PC-3 (cell line): Measurements from ENCODE around the gene C9orf85. TPM values are rescaled to one million over a fixed set of nuclear protein-coding genes. Genes with fewer than 3 reads are reported as not detected.

ENCODE experiments used
- ATAC-seq: fragments of 200-7000 bp; cut with Tn5 transposase; 2 replicates; pipeline ENCODE4 v1.9.1; 2020; ENCODE audit warnings: mild to moderate bottlenecking, moderate library complexity
- BruUV-seq: library from RNA; stranded (reverse); fragments of 400-500 nt; replicated peaks from 2 replicates; lab custom pipeline; 2021; lab: Mats Ljungman, UMichigan
- CTCF ChIA-PET: fragments of 300-600 bp; sonication (Branson Sonifier 250); formaldehyde crosslinking; loops from one replicate; lab custom pipeline; 2022; ENCODE audit warnings: antibody characterized with exemption; lab: Charles Lee
- POLR2A ChIA-PET: fragments of 300-600 bp; sonication (Branson Sonifier 250); formaldehyde crosslinking; loops from one replicate; lab custom pipeline; 2022; ENCODE audit warnings: antibody characterized with exemption; ENCODE audit not compliant: unreplicated experiment; lab: Charles Lee
- DNase-seq: peaks from one replicate; pipeline ENCODE4 v3.0.0-alpha.2; 2015
- H2AFZ ChIP-seq: fragments of 300-600 bp; sonication (generic); 2 replicates; pipeline ENCODE4 v1.6.0; 2016; ENCODE audit warnings: antibody characterized with exemption, low read length
- H3F3A ChIP-seq: fragments of 300-600 bp; sonication (generic); one replicate; pipeline ENCODE4 v1.6.0; 2017; ENCODE audit warnings: antibody characterized with exemption, low read length, control low read depth, mild to moderate bottlenecking; ENCODE audit not compliant: unreplicated experiment
- H3K27ac ChIP-seq: fragments of 300-600 bp; sonication (generic); 2 replicates; pipeline ENCODE4 v1.5.1; 2016; ENCODE audit warnings: mild to moderate bottlenecking, low read length
- H3K27me3 ChIP-seq: fragments of 300-600 bp; sonication (generic); 2 replicates; pipeline ENCODE4 v1.6.1; 2016; ENCODE audit warnings: low read length, mixed read lengths
- H3K36me3 ChIP-seq: fragments of 300-600 bp; sonication (generic); 2 replicates; pipeline ENCODE4 v1.6.1; 2016; ENCODE audit warnings: low read depth, mixed run types, low read length, mixed read lengths
- H3K4me1 ChIP-seq: fragments of 300-600 bp; sonication (generic); 2 replicates; pipeline ENCODE4 v1.5.1; 2016; ENCODE audit warnings: low read length; ENCODE audit not compliant: insufficient read depth
- H3K4me2 ChIP-seq: fragments of 300-600 bp; sonication (generic); 2 replicates; pipeline ENCODE4 v1.6.0; 2016; ENCODE audit warnings: low read length
- H3K4me3 ChIP-seq: fragments of 300-600 bp; sonication (generic); 2 replicates; pipeline ENCODE4 v1.5.1; 2016; ENCODE audit warnings: mild to moderate bottlenecking, low read length, mixed read lengths
- H3K79me2 ChIP-seq: fragments of 300-600 bp; sonication (generic); 2 replicates; pipeline ENCODE4 v1.6.1; 2017; ENCODE audit warnings: low read length, mixed read lengths
- H3K9ac ChIP-seq: fragments of 300-600 bp; sonication (generic); 2 replicates; pipeline ENCODE4 v1.6.0; 2016; ENCODE audit warnings: mild to moderate bottlenecking, low read length
- H3K9me2 ChIP-seq: fragments of 300-600 bp; sonication (generic); replicated peaks from 2 replicates; pipeline ENCODE4 v1.6.1; 2016; ENCODE audit warnings: mixed run types, low read length, mixed read lengths
- H3K9me3 ChIP-seq: fragments of 300-600 bp; sonication (generic); 2 replicates; pipeline ENCODE4 v1.6.1; 2016; ENCODE audit warnings: low read length, mixed read lengths
- H4K20me1 ChIP-seq: fragments of 300-600 bp; sonication (generic); 2 replicates; pipeline ENCODE4 v1.6.1; 2016; ENCODE audit warnings: low read length, mixed read lengths
- EZH2 ChIP-seq: fragments of 300-600 bp; sonication (generic); IDR thresholded peaks from one replicate; pipeline ENCODE4 v1.6.1; 2017; ENCODE audit warnings: antibody characterized with exemption, mild to moderate bottlenecking, low read length; ENCODE audit not compliant: unreplicated experiment
- EZH2phosphoT487 ChIP-seq: fragments of 300-600 bp; sonication (generic); IDR thresholded peaks from 2 replicates; pipeline ENCODE4 v1.6.1; 2018; ENCODE audit warnings: mild to moderate bottlenecking, antibody characterized with exemption, low read length, borderline replicate concordance
- intact Hi-C: fragments of 100-400 bp; cut with micrococcal nuclease; formaldehyde crosslinking; loops from 2 replicates; pipeline ENCODE4 v1.9.0; 2023
- total RNA-seq: library from RNA; depleted of rRNA; stranded (reverse); fragments of >200 nt; gene quantifications from 2 replicates; pipeline ENCODE4 v1.2.3, GENCODE V29; 2014
- TF ChIP-seq, protein P1 (sequence below): fragments of 300-600 bp; sonication (generic); conservative IDR thresholded peaks from 2 replicates; pipeline ENCODE4 v1.5.1; 2017; ENCODE audit warnings: antibody characterized with exemption, low read depth, mild to moderate bottlenecking, low read length

Gene C9orf85
- total RNA-seq, 1 experiment from 2014 or later, result 7.9 TPM

DNA sequence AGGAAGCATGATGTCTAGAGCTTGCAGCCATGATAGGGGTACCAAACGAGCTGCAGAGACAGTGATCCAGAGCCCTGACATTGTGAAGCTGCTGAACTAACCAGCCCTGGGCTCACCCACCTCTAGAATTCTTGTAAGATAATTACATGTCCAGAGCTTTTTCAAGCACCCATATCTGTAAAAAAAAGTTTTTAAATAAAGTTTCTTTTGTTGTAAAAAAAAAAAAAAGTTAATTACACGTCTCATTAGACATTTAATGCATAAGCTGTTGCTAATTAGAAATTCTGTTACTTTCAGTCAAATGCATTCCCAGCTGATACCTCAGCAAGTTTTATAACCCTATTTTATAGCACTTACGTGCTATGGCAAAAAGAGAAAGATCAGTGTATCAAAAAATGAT lies 65.6 kb downstream of the C9orf85 start:
- POLR2A ChIA-PET, result no interaction called here
- intact Hi-C loops, result no loop called here
- no peaks in the 10 kb centered on the region for H3K79me2 ChIP-seq
- ATAC-seq (no peak), DNase-seq (no peak)
- no peaks in the 10 kb centered on the region for H3K9me2 ChIP-seq
- H4K20me1 ChIP-seq, result no peaks in the 10 kb centered on the region
- no peaks in the 10 kb centered on the region for H3K9me3 ChIP-seq
- no peak overlapping the region for H2AFZ ChIP-seq
- no peak overlapping the region for H3K4me3 ChIP-seq
- no peaks in the 10 kb centered on the region for H3K27me3 ChIP-seq
- CTCF ChIA-PET, result interaction anchor here (0.7 kb wide), 2 partner anchors 171 to 208 kb away, joined by 3 to 5 read pairs; no protein-coding TSS in a partner anchor
- H3K4me2 ChIP-seq, result no peak overlapping the region
- no TSS peak for BruUV-seq
- H3K36me3 ChIP-seq, result no peaks in the 10 kb centered on the region
- H3K4me1 ChIP-seq, result no peaks in the 10 kb centered on the region
- no peak overlapping the region for H3K27ac ChIP-seq
- H3F3A ChIP-seq, result no peaks in the 10 kb centered on the region
- TF ChIP-seq EZH2, result no peak
- no peak for TF ChIP-seq EZH2phosphoT487
- TF ChIP-seq, protein P1, sequence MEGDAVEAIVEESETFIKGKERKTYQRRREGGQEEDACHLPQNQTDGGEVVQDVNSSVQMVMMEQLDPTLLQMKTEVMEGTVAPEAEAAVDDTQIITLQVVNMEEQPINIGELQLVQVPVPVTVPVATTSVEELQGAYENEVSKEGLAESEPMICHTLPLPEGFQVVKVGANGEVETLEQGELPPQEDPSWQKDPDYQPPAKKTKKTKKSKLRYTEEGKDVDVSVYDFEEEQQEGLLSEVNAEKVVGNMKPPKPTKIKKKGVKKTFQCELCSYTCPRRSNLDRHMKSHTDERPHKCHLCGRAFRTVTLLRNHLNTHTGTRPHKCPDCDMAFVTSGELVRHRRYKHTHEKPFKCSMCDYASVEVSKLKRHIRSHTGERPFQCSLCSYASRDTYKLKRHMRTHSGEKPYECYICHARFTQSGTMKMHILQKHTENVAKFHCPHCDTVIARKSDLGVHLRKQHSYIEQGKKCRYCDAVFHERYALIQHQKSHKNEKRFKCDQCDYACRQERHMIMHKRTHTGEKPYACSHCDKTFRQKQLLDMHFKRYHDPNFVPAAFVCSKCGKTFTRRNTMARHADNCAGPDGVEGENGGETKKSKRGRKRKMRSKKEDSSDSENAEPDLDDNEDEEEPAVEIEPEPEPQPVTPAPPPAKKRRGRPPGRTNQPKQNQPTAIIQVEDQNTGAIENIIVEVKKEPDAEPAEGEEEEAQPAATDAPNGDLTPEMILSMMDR, result no peak
- H3K9ac ChIP-seq, result no peak overlapping the region

DNA sequence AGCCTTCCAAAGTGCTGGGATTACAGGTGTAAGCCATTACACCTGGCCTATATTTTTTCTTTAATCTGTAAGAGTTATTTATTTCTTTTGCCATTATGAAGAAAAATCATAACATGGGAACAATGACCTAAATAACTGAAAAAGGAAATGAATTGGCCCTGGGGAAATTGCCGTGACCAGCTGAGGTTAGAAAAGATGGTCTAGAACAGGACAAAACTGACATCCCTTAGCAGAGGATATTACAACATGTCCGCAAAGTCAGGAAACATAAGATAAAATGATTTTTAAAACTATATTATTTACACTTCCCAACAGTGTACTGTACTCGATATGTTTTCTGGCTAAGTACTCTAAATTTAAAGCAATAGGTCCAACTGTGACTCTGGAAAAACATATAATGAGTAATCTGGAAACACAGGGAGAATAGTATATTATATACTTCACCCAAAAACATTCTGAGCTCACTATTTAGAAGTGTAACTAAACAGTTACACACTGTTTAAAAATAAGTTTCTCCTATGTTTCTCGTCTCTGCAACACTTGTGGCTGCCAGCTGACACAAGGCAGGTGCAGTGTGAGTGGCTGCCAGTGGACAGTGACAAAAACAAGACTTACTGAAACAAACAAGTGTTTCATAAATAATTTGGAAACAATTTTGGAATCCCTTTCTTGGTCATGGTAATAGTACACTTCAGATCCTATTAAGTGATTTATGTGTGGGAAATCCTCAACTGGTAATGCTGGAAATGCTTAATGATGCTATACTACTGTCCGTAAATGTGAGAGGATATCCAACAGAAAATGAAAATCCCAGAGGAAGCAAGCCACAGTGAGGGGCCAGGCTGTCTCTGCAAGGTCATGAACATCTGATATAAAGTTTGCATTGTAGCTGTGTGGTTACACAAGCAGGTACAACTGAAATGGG lies 69.1 kb downstream of the C9orf85 start:
- no peak for DNase-seq
- no peaks in the 10 kb centered on the region for H3F3A ChIP-seq
- no peak overlapping the region for H3K4me2 ChIP-seq
- peaks cover 15% of the 10 kb centered on the region for H3K4me1 ChIP-seq
- no peak overlapping the region for H3K9ac ChIP-seq
- no peaks in the 10 kb centered on the region for H3K36me3 ChIP-seq
- H4K20me1 ChIP-seq, result no peaks in the 10 kb centered on the region
- CTCF ChIA-PET, result no interaction called here
- H3K4me3 ChIP-seq, result no peak overlapping the region
- ATAC-seq, result no peak
- H3K9me3 ChIP-seq, result no peaks in the 10 kb centered on the region
- intact Hi-C loops, result no loop called here
- BruUV-seq, result no TSS peak
- H3K9me2 ChIP-seq, result no peaks in the 10 kb centered on the region
- no peaks in the 10 kb centered on the region for H3K27me3 ChIP-seq
- no peak overlapping the region for H2AFZ ChIP-seq
- no peak overlapping the region for H3K27ac ChIP-seq
- no peaks in the 10 kb centered on the region for H3K79me2 ChIP-seq
- POLR2A ChIA-PET, result no interaction called here
- TF ChIP-seq EZH2phosphoT487 (no peak), EZH2 (no peak)
- TF ChIP-seq, protein P1, result no peak

DNA sequence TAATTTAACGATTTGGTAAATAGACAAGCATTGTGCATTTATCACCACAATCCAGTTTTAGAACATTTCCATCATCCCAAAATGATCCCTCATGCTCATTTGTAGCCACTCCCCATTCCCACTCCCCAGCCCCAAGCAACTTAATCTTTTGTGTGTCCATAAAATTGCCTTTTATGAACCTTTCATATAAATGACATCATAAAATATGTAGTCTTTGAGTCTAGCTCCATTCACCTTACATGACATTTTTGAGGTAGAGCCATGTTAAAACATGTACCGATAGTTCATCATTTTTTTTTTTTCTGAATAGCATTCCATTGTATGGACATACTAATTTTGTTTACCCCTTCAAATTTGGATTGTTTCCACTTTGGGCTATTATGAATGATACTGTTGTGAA lies 70.5 kb downstream of the C9orf85 start:
- ChIA-PET CTCF (no interaction called here), POLR2A (no interaction called here)
- no peaks in the 10 kb centered on the region for H3K27me3 ChIP-seq
- peaks cover 17% of the 10 kb centered on the region for H3K4me1 ChIP-seq
- H3K79me2 ChIP-seq, result no peaks in the 10 kb centered on the region
- H4K20me1 ChIP-seq, result no peaks in the 10 kb centered on the region
- H3F3A ChIP-seq, result no peaks in the 10 kb centered on the region
- no TSS peak for BruUV-seq
- no peak overlapping the region for H2AFZ ChIP-seq
- H3K4me3 ChIP-seq, result no peak overlapping the region
- no peak for ATAC-seq
- no peak overlapping the region for H3K4me2 ChIP-seq
- H3K9ac ChIP-seq, result no peak overlapping the region
- DNase-seq, result no peak
- intact Hi-C loops, result no loop called here
- no peaks in the 10 kb centered on the region for H3K9me2 ChIP-seq
- H3K27ac ChIP-seq, result no peak overlapping the region
- no peaks in the 10 kb centered on the region for H3K9me3 ChIP-seq
- TF ChIP-seq EZH2 (no peak), EZH2phosphoT487 (no peak)
- TF ChIP-seq, protein P1, result no peak
- H3K36me3 ChIP-seq, result no peaks in the 10 kb centered on the region
